HG03354 (cell line): ENCODE results near the gene PPIF.

Experiments used
- ATAC-seq: cut with Tn5 transposase; IDR thresholded peaks from one replicate; pipeline ENCODE4 v1.9.1; 2021; ENCODE audit warnings: mild to moderate bottlenecking; ENCODE audit not compliant: unreplicated experiment, poor library complexity, severe bottlenecking

Gene PPIF

DNA sequence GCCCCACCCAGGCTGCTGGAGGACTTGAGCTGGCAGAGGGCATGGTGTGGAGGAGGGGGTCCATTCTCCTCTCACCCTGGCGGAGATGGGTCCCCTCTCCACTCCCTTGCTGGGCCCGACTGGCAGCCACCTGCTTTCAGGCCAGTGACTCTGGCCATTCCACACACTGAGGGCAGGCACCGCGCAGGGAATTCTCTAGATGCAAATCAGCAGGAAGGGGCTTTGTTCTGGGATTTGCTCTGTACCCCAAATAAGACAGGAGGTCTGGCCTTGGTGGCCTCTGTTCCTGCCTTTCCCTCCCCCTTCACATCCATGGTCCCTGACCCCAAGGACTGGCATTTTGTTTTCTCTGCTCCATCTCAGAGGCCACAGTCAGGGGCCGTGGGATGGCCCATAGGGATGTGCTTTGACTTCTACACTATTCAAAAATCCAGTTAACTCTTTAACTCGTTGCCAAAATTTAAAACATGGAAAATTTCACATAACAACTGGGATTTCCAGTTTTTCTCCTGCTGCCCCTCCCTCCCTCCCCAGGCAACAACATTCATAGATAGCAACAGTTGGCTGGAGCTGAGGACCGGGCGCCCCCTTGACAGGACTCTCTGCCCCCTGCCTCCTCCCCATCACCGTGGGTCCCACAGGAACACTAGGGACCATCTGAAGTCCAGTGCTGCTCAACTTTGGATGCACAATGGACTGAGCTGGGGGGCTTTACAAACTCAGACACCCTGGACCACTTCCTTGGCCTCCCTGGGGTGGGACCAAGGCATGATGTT is 33.9 kb downstream of the PPIF start:
- no peak for ATAC-seq

DNA sequence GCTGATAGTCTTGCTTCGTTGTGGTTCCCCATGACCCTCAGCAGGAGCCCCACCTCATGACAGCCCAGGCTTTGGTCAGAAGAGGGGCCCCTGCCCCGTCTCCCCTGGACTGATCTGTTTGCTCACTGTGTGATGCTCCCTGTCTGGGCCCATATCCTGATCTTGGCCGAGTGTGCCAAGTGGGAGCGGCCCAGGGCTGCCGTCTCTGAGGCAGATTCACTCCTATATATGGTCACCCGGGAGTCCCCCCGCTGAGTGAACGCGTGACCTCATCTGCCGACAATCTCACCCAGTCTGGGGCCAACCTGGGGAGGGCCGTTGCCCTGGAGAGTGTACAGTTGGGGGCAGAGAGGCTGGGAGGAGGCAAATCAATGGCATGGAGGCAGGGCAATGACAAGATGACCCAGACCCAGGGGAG is 34.5 kb downstream of the PPIF start:
- ATAC-seq, result no peak

- no peak for ATAC-seq
Measured at GRCh38 chr10:79382491-79382941, 35.2 kb downstream of the PPIF start.

DNA sequence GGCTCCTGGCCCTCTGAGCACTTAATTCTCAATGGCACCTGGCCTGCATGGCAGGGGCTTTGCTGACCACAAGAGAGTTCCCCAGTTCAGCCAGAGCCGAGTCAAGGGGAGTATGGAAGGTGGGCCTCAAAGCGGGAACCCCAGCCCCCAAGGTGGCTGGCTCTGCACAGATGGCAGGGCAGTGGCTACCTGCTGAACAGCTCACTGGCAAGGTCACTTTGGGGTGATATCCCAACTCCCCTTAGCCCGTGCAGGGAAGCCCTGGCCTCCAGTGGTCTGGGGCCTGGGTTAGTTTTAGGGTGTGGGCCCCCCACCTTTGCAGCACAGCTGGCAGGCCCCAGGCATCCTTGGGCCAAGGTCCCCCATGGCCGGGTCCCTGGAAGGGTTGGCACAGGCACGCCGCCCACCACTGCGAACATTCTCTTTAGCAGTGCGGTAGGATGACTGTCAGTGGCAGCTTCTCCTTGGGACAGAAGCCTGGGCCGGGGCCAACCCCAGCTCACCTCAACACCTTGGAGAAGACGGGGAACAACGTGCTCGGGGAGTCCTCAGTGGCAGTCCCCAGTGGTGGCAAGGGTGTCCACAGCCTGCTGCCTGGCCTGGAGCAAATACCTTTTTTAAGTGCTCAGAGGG is 36.8 kb downstream of the PPIF start:
- ATAC-seq, result no peak

DNA sequence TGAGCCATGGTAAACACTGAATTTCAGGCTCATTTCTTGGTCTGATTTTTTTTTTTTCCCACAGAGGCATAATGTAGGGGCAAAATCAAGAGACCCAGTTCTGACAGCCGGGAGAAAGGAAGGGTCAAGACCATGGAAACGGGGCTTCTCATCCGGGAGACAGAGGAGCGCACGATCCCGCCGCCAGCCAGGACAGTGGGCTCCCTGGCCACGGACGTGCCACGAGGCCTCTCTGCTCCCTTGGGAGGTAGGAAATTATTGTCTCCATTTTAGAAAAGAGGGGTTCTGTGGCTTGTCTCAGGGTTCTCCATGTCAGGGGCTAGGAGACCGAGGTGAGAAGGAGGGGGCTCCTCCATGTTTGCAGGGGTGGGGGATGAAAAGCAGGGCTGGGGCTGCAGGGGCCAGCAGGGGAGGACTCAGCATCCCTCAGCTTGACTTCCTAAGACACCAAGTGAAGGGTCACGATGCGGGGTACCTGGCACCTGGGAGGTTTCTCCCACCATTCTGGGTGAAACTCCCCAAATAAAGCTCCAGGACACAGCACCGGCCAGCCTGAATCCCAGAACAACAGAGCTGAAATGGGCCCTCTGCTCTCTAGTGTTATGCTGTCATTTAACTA is 37.6 kb downstream of the PPIF start:
- no peak for ATAC-seq

DNA sequence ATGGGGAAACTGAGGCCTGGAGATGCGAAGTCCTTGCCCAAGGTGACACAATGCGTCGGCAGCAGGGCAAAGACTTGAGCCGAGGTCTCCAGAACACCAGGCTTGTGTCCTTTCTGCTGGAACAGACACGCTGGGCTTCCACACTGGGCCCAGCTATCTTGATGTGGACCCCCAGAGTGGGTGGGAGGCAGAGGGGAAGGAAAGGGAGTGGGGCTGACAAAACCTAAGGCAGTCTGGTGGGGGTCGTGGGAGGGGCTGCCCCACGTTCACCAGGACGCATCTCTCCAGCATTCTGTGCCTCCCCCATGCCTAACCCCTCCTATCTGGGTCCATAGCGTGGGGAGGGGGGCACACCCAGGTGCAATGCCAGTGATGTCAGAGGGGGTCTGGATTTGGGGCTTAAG is 38.1 kb downstream of the PPIF start:
- no peak for ATAC-seq

DNA sequence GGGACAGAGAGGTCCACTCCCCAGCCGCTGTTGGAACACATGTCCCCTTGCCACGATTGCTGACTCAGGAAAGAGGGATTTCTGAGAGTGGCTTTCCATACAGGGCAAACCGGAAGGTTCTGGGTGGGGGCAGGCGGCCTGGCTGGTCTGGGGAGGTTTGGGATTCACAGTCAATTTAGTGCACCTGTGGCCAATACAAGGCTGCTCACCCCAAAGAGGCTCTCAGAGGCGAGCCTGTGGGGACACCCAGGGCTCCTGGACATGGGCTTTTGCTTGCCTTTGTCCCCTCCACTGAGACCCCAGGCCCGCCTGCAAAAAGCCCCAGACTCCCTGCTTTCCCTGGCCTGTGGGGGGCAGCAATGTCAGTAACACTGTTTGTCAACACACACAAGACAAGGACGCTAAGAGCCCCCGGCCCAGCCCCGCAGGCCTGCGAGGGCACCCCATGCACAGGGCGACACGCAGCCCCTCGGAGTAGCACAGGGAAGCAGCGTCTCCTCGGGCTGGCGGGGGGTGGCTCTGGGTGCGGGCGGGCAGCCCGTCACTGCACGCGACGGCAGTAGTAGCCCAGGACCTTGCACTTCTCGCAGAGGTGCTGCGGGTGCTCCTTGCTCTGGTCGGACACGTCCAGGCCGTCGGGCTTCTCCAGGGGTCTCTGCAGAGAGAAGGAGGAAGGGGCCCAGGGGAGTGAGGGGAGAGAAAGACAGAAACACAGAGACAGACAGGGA is 38.7 kb downstream of the PPIF start:
- ATAC-seq, result no peak

DNA sequence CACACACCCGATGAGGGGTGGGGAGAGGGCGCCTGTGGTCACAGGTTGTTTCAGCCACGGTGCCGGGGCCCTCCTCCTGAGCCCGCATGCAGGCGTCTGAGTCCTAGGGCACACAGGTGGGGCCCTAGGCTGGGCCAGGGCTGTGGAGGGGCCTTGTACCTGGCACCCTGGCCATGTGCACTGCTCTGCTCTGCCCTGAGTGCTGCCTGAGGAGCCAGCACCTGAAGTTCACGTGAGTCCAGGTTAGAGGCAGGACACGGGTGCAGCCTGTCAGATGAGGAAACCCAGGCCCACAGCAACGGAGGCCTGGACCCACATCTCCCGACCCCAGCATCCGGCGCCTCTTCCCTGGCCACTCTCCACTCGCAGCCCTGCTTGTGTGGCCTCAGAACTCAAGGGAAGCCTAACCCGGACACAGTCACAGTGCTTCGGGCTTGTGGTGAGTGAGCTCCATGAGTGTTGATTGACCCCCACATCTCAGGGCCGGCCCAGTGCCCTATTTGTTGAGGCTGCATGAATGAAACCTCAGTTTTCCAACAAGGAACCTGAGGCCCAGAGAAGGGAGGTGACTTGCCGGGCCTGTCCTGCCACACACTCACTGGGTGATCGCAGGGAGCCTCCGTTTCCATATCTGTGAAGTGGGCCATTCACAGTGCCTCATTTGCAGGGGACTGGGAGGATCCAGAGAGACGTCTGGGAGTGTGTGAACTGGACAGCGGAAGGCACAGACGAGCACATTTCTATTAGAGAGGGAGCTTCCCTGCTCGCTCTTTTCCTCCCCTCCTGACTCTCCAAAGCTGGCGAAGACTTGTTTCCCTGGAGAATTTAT is 39.6 kb downstream of the PPIF start:
- no peak for ATAC-seq

DNA sequence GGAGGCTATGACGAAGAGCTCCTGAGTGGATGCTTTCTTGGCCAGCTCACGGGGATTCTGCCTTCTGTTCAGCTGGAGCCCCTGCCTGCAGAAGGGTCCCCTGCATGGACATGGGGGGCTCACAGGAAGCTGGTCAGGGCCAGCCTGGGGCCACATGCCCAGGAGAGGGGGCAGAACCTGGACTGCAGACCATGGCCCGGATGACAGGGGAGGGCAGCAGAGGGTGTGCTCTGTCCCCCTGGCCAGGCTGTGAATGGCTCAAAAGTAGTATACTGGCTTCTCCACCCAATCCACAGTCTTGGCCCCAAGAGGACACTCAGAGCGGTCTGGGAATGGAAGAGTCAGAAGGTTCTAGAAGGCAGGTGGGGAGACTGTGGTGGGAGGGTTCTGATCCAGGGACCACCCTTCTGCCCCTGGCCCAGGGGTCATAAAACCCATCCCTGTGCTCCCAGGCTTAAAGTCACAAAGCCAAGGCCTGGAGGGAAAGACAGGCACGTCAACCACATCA is 40.3 kb downstream of the PPIF start:
- no peak for ATAC-seq

- ATAC-seq, result no peak
Measured at GRCh38 chr10:79387974-79388850, 40.9 kb downstream of the PPIF start.

DNA sequence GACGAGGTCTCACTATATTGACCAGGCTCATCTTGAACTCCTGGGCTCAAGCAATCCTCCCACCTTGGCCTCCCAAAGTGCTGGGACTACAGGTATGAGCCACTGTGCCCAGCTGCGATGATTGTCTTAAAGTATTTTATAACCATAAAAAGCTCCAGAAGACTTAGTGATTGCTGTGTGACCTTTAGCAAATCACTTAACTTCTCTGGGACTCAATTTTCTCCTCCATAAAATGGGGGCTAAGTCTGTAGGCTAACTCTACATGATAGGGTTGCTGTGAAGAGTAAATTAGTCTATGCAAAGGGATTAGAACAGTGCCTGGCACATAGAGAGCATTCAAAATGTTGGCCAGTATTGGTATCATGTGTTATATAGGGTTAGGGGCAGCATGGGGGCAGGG is 42.8 kb downstream of the PPIF start:
- ATAC-seq, result no peak

GRCh38 chr10:79390551-79391229 is 43.4 kb downstream of the PPIF start:
- ATAC-seq, result peak; percentile 65

DNA sequence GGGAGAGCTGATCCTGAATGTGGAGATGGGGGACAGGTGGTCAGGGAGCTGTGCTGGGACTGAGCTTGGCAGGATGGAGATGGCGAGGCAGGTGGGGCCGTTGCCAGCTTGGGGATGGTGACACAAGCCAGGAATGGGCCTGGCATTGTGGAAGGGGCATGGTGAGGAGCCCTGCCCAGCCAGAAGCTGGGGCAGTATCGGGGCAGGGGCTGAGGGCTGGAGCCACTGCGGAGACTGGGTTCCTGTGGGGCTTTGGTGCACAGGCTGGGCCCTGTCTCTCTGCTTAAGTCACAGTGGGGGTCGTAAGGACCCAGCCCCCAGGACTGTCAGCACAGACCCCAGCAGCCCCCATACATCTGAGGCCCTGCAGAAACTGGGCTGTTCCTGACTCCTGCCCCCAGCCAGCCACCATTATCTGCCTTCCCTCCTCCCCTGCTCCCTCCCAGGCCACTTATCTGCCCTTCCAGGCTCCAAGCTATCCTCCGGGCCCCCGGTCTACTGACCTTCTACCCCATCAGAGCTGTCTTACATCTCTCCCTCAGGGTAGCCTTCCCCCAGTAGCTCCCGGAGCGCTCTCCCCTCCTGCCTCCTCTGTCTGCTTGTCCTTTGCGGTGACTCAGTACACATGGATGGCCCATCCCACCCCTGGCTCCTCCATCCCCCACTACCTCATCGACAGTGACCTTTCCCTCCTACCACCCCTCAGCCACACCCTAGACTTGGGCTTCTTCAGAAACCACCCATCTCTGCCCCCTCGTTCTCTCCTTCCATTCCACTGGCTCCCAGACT is 44.2 kb downstream of the PPIF start:
- ATAC-seq, result no peak

GRCh38 chr10:79392020-79392398 is 44.7 kb downstream of the PPIF start:
- no peak for ATAC-seq

- ATAC-seq, result no peak
Measured at GRCh38 chr10:79392506-79393176, 45.4 kb downstream of the PPIF start.

GRCh38 chr10:79393221-79393923 is 46.1 kb downstream of the PPIF start:
- no peak for ATAC-seq
